Kidney (tissue), 14 donors: Measurements from ENCODE around the gene AKR7A3. TPM values are rescaled to one million over a fixed set of nuclear protein-coding genes. Genes with fewer than 3 reads are reported as not detected.
A peak's percentile ranks its signal among the peaks of the same experiment; 100 is the strongest.

Source experiments
- DNase-seq, 5 donors: peaks; one replicate each; pipeline ENCODE4 v3.0.0-alpha.2; 2013 to 2020
- FAIRE-seq: peaks from 2 replicates; lab custom pipeline; 2012; peaks lifted over from hg19 to GRCh38; lab: Jason Lieb, UNC
- H3K27ac ChIP-seq, 2 donors: one replicate each; pipeline ENCODE4 v1.7.0; 2013; ENCODE audit warnings: low read depth in 2 of 2, low read length in 2 of 2, inconsistent platforms in 1 of 2
- H3K27me3 ChIP-seq: one replicate; pipeline ENCODE4 v1.7.1; 2013; ENCODE audit warnings: low read length, inconsistent platforms; ENCODE audit not compliant: control insufficient read depth, insufficient read depth
- H3K36me3 ChIP-seq, 3 donors: one replicate each; pipeline versions ENCODE4 v1.7.0 to v1.7.1; 2013; ENCODE audit warnings: low read length in 3 of 3, control low read depth in 1 of 3, inconsistent platforms in 1 of 3; ENCODE audit not compliant: insufficient read depth in 3 of 3, control insufficient read depth in 2 of 3
- H3K4me1 ChIP-seq, 3 donors: one replicate each; pipeline versions ENCODE4 v1.7.0 to v1.7.1; 2013; ENCODE audit warnings: low read length in 3 of 3, inconsistent platforms in 1 of 3, low read depth in 1 of 3; ENCODE audit not compliant: control insufficient read depth in 2 of 3, insufficient read depth in 2 of 3
- H3K4me3 ChIP-seq, 3 donors: one replicate each; pipeline versions ENCODE4 v1.7.0 to v1.8.1; 2013; ENCODE audit warnings: low read length in 3 of 3, control low read depth in 1 of 3, inconsistent platforms in 1 of 3
- H3K9ac ChIP-seq, 3 donors: one replicate each; pipeline versions ENCODE4 v1.7.0 to v1.7.1; 2013; ENCODE audit warnings: low read length in 3 of 3, control low read depth in 1 of 3, inconsistent platforms in 1 of 3
- H3K9me3 ChIP-seq, 3 donors: one replicate each; pipeline versions ENCODE4 v1.7.0 to v1.7.1; 2013; ENCODE audit warnings: low read length in 3 of 3, control low read depth in 1 of 3, inconsistent platforms in 1 of 3; ENCODE audit not compliant: control insufficient read depth in 2 of 3, insufficient read depth in 1 of 3
- CTCF ChIP-seq: IDR thresholded peaks from 3 replicates; pipeline ENCODE4 v1.5.1; 2012; ENCODE audit warnings: mild to moderate bottlenecking, moderate library complexity, borderline replicate concordance; ENCODE audit not compliant: insufficient read depth; ENCODE audit errors: extremely low read depth
- intact Hi-C: fragments of 100-400 bp; cut with DNase I; formaldehyde crosslinking; loops from one replicate; pipeline ENCODE4 v1.11.1; 2022
- polyA plus RNA-seq: library from polyadenylated mRNA; stranded (reverse); fragments of 350-450 nt; fragmentation: Illumina TruSeq; extraction: RNeasy Lipid Tissue Mini Kit (QIAGEN cat#74804); gene quantifications from one replicate; pipeline ENCODE4 v1.2.3, GENCODE V29; 2014; ENCODE audit warnings: low read depth, low replicate concordance; ENCODE audit not compliant: insufficient read depth
- total RNA-seq: library from RNA; stranded (reverse); fragmentation: NEBNext Ultra II Directional; extraction: Animal tissue kit (Norgen Biotek cat#: 25700); gene quantifications from one replicate; pipeline ENCODE4 v1.2.1, GENCODE V29; 2021
- donor health status: control.
- donor health status: control.
- donor health status: control.
- donor health status: control.
- donor health status: control.
- donor health status: DM: yes; HTN: yes; CAD: no.
- donor health status: Normal renal cell carcinoma (clear cell type).

The AKR7A3 gene
- total and polyA plus RNA-seq, 2 donors from 2014 or later = 6.2 to 108 TPM

- DNase-seq = peak; percentile 94 to 98 (median 96)
Measured at GRCh38 chr1:19311931-19312781, 23.6 kb upstream of the AKR7A3 start, which contains the start of the genes AKR7A2 and SLC66A1. TSS of gene AKR7A2 (minus strand) at chr1:19312144. CDS start at chr1:19312124, 20 bp downstream. TSS of gene SLC66A1 (plus strand) at chr1:19312326. CDS start at chr1:19317678, 5,352 bp downstream.

DNA sequence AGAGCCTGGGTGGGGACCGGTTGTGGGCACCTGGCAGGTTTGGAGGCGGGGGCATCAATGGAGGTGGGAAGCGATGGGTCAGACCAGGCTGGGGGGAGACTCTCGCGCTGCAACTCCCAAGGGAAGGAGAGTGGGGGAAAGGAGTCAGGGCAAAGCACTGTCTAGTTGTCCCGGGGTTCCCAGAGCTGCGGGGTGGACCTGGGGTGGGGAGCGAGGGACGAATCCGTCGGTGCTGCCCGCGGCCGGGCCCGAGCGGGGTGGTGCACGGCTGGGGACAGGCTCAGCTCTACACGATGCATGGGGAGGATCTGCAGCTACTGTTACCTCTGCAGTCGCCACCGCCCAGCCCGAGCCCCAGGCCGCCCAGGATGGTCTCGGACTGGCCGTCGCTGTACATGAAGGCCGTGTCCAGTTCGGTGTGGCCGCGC is 22.9 kb upstream of the AKR7A3 start:
- no peak for FAIRE-seq
- Histone ChIP-seq H3K36me3 (peaks cover 0 to 10% (median 2%) of the 10 kb centered on the region in 3 donors), H3K4me3 (peak overlapping the region; percentile 67 to 87 (median 84)), H3K27ac (peak overlapping the region; percentile 45 to 69), H3K9me3 (no peaks in the 10 kb centered on the region), H3K27me3 (no peaks in the 10 kb centered on the region), H3K4me1 (peaks cover 0 to 23% (median 13%) of the 10 kb centered on the region in 3 donors), H3K9ac (peak overlapping the region; percentile 53 to 75 (median 70))
- DNase-seq = peak in 1 of 5 donors; percentile 84
- no peak for TF ChIP-seq CTCF
- intact Hi-C loops = no loop called here

More at GRCh38 chr1:19311931-19312781, 23.6 kb upstream of the AKR7A3 start, which contains the start of the genes AKR7A2 and SLC66A1:
- H3K36me3 ChIP-seq = peaks cover 0 to 9% (median 2%) of the 10 kb centered on the region in 3 donors
- no peak for FAIRE-seq
- H3K27ac ChIP-seq = peak within 1 kb of the TSS; percentile 61 to 69
- peak within 1 kb of the TSS; percentile 67 to 87 (median 84) for H3K4me3 ChIP-seq
- no peaks in the 10 kb centered on the region for H3K27me3 ChIP-seq
- intact Hi-C loops = no loop called here
- H3K9me3 ChIP-seq = no peaks in the 10 kb centered on the region
- H3K9ac ChIP-seq = peak within 1 kb of the TSS; percentile 53 to 75 (median 72)
- no peak for TF ChIP-seq CTCF
- peaks cover 0 to 23% (median 13%) of the 10 kb centered on the region in 3 donors for H3K4me1 ChIP-seq

DNA sequence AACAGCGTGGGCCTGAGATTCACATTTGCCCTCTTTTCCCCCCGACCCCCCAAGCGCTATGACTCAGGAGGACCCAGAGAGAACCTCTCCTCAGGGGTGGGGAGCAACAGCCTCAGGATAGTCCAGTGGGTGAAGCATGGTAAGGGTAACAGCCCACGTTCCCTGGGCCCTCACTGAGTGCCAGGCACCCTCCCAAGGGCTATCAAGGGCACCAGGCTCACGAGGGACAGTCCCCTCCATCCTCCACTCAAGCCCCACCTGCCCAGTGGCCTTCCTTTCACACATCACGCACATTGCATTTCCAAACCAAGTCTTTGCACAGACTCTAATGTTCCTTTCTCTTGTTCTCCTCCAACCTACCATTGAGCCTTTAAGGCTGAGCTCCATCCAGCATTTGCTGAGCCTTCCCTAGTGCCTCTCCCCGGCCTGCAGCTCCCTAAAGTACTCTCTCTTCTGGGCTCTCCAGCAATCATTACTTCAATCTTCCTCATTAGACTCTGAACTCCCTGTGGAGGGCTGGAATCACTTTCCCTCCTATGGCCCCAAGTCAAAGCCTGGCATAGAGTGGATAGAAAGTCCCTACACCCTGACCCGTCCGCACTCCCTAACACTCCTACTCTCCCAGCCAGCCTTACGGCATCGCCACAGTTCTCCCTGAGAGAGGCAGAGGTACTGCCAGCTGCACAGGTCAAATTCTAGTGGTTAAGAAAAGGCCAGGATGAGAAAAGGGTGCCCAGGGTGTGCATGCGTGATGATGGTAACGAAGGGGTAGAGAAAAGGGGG is 22.3 kb upstream of the AKR7A3 start:
- no peaks in the 10 kb centered on the region for H3K27me3 ChIP-seq
- intact Hi-C loops = no loop called here
- no peaks in the 10 kb centered on the region for H3K9me3 ChIP-seq
- peak overlapping the region; percentile 45 to 69 for H3K27ac ChIP-seq
- DNase-seq (peak in 4 of 5 donors; percentile 31 to 51 (median 40)), FAIRE-seq (no peak)
- peaks cover 0 to 22% (median 13%) of the 10 kb centered on the region in 3 donors for H3K4me1 ChIP-seq
- peaks cover 0 to 16% (median 2%) of the 10 kb centered on the region in 3 donors for H3K36me3 ChIP-seq
- peak overlapping the region; percentile 67 to 87 (median 84) for H3K4me3 ChIP-seq
- peak overlapping the region; percentile 53 to 75 (median 70) for H3K9ac ChIP-seq
- TF ChIP-seq CTCF = no peak
